Testis (tissue), 3 donors: ENCODE measurements around the gene GPR173. TPM values are rescaled to one million over a fixed set of nuclear protein-coding genes. Genes with fewer than 3 reads are reported as not detected.

ENCODE experiments used
- DNase-seq: peaks from one replicate; pipeline ENCODE4 v3.0.0-alpha.2; 2019
- H3K27ac ChIP-seq, 2 donors: fragments of 200-600 bp; sonication (generic); one replicate each; pipeline ENCODE4 v1.5.1; 2019
- H3K27me3 ChIP-seq: fragments of 200-600 bp; sonication (generic); one replicate; pipeline ENCODE4 v1.5.1; 2019
- H3K36me3 ChIP-seq: fragments of 200-600 bp; sonication (generic); one replicate; pipeline ENCODE4 v1.5.1; 2017; ENCODE audit warnings: low read depth; ENCODE audit errors: missing control alignments
- H3K4me1 ChIP-seq: fragments of 200-600 bp; sonication (generic); one replicate; pipeline ENCODE4 v1.5.1; 2019
- H3K4me3 ChIP-seq, 2 donors: fragments of 200-600 bp; sonication (generic); one replicate each; pipeline ENCODE4 v1.5.1; 2017 to 2019
- H3K9me3 ChIP-seq: fragments of 200-600 bp; sonication (generic); one replicate; pipeline ENCODE4 v1.5.1; 2017
- CTCF ChIP-seq, 3 experiments: fragments of 450-650 bp in 2 of 3; fragments of 200-600 bp in 1 of 3; sonication (generic) in 1 of 3; IDR thresholded peaks; one replicate each; pipeline ENCODE4 v1.5.1; 2016 to 2019; ENCODE audit warnings: antibody characterized with exemption in 3 of 3, mild to moderate bottlenecking in 2 of 3, moderate library complexity in 1 of 3
- POLR2A ChIP-seq: fragments of 450-650 bp; IDR thresholded peaks from one replicate; pipeline ENCODE4 v1.6.1; 2017; ENCODE audit warnings: antibody characterized with exemption, mild to moderate bottlenecking, moderate library complexity
- WGBS, 2 donors: methylation state at CpG; one replicate each; pipeline ENCODE4 v1.1.5; 2018; 5-methylcytosine and 5-hydroxymethylcytosine counted together
- intact Hi-C: fragments of 100-400 bp; cut with DNase I; formaldehyde crosslinking; loops from one replicate; pipeline ENCODE4 v1.15.1; 2023; ENCODE audit warnings: low total_unique reads
- polyA plus RNA-seq: library from polyadenylated mRNA; stranded (reverse); fragments of 350-450 nt; fragmentation: Illumina TruSeq; extraction: RNeasy Lipid Tissue Mini Kit (QIAGEN cat#74804); gene quantifications from one replicate; pipeline ENCODE4 v1.2.3, GENCODE V29; 2014; ENCODE audit warnings: low read depth, low replicate concordance; ENCODE audit not compliant: insufficient read depth
- total RNA-seq, 2 donors: library from RNA; depleted of rRNA; stranded (reverse); fragments of >200 nt; gene quantifications; one replicate each; pipeline ENCODE4 v1.2.3, GENCODE V29; 2016

GPR173 gene
- total and polyA plus RNA-seq, 3 donors from 2014 or later = 2.4 to 3.8 (median 2.8) TPM

GRCh38 chrX:53018627-53019026 is 30.0 kb upstream of the GPR173 start:
- WGBS, 2 donors = 31 to 35% methylated on average over 4 of the region's 4 CpGs
- no peaks in the 10 kb centered on the region for H3K36me3 ChIP-seq
- intact Hi-C loops = no loop called here
- H3K9me3 ChIP-seq = no peaks in the 10 kb centered on the region
- DNase-seq = no peak
- TF ChIP-seq POLR2A = no peak
- no peak for TF ChIP-seq CTCF (IDR thresholded peaks at IDR 0.05)
- H3K27me3 ChIP-seq = no peaks in the 10 kb centered on the region
- no peak overlapping the region for H3K4me3 ChIP-seq
- H3K27ac ChIP-seq = no peak overlapping the region
- H3K4me1 ChIP-seq = no peaks in the 10 kb centered on the region

GRCh38 chrX:53022381-53022780 is 26.2 kb upstream of the GPR173 start:
- DNase-seq = no peak
- intact Hi-C loops = no loop called here
- Histone ChIP-seq H3K27ac (no peak overlapping the region), H3K9me3 (no peaks in the 10 kb centered on the region), H3K4me3 (no peak overlapping the region), H3K27me3 (no peaks in the 10 kb centered on the region), H3K36me3 (no peaks in the 10 kb centered on the region), H3K4me1 (no peaks in the 10 kb centered on the region)
- TF ChIP-seq POLR2A (no peak), CTCF (IDR thresholded peaks at IDR 0.05) (no peak)
- 7 to 45% methylated on average over 3 to 6 of the region's 8 CpGs for WGBS, 2 donors

- WGBS, 2 donors = 77 to 84% methylated on average over 1 of the region's 1 CpG
- no peaks in the 10 kb centered on the region for H3K27me3 ChIP-seq
- TF ChIP-seq POLR2A (no peak), CTCF (IDR thresholded peaks at IDR 0.05) (no peak)
- H3K4me1 ChIP-seq = no peaks in the 10 kb centered on the region
- no peaks in the 10 kb centered on the region for H3K36me3 ChIP-seq
- DNase-seq = no peak
- H3K4me3 ChIP-seq = no peak overlapping the region
- intact Hi-C loops = no loop called here
- no peaks in the 10 kb centered on the region for H3K9me3 ChIP-seq
- H3K27ac ChIP-seq = no peak overlapping the region
Measured at GRCh38 chrX:53028678-53029077, 19.9 kb upstream of the GPR173 start.

GRCh38 chrX:53031380-53031779 is 17.2 kb upstream of the GPR173 start:
- H3K4me1 ChIP-seq = no peaks in the 10 kb centered on the region
- H3K36me3 ChIP-seq = no peaks in the 10 kb centered on the region
- WGBS, 2 donors = 45 to 51% methylated on average over 4 of the region's 4 CpGs
- TF ChIP-seq POLR2A = no peak
- TF ChIP-seq CTCF (IDR thresholded peaks at IDR 0.05) = no peak
- no peaks in the 10 kb centered on the region for H3K9me3 ChIP-seq
- no peaks in the 10 kb centered on the region for H3K27me3 ChIP-seq
- DNase-seq = no peak
- H3K4me3 ChIP-seq = no peak overlapping the region
- no peak overlapping the region for H3K27ac ChIP-seq
- intact Hi-C loops = no loop called here

- Histone ChIP-seq H3K27ac (no peak overlapping the region), H3K36me3 (no peaks in the 10 kb centered on the region), H3K4me1 (no peaks in the 10 kb centered on the region), H3K9me3 (no peaks in the 10 kb centered on the region), H3K4me3 (no peak overlapping the region), H3K27me3 (no peaks in the 10 kb centered on the region)
- no peak for TF ChIP-seq CTCF (IDR thresholded peaks at IDR 0.05)
- no peak for TF ChIP-seq POLR2A
- WGBS, 2 donors = 68 to 82% methylated on average over 5 of the region's 5 CpGs
- intact Hi-C loops = no loop called here
- DNase-seq = no peak
Measured at GRCh38 chrX:53036149-53036548, 12.4 kb upstream of the GPR173 start.
